ENCODE data around the gene HEATR3. TPM values are rescaled to one million over a fixed set of nuclear protein-coding genes. Genes with fewer than 3 reads are reported as not detected.

HEATR3 gene
- total and polyA plus RNA-seq, 5 donors from 2014 or later = 4.5 to 28.7 (median 5.9) TPM

- Mint-ChIP-seq H3K27ac (no peak overlapping the region), H3K36me3 (peaks cover 38% of the 10 kb centered on the region), H3K9me3 (peaks cover 0 to 1% (median 0%) of the 10 kb centered on the region in 7 donors), H3K27me3 (peaks cover 5% of the 10 kb centered on the region), H3K4me3 (peak overlapping the region; percentile 1 to 96 (median 91)), H3K4me1 (peaks cover 20 to 66% (median 55%) of the 10 kb centered on the region in 4 donors)
- no peaks in the 10 kb centered on the region for H3K27me3 ChIP-seq (ENCODE audit: control insufficient read depth, insufficient read depth, low read length)
- H3K9me3 ChIP-seq (ENCODE audit: control insufficient read depth in 2 of 2, low read length in 2 of 2) = no peaks in the 10 kb centered on the region
- peaks cover 22% of the 10 kb centered on the region for H3K4me1 ChIP-seq (ENCODE audit: control insufficient read depth, insufficient read depth, low read length, poor library complexity, severe bottlenecking)
- no peak overlapping the region for H3K27ac ChIP-seq (ENCODE audit: insufficient read depth, low read length, poor library complexity, severe bottlenecking)
- H3K4me3 ChIP-seq (ENCODE audit: low read depth, low read length) = no peak overlapping the region
- peaks cover 23% of the 10 kb centered on the region for H3K36me3 ChIP-seq (ENCODE audit: control insufficient read depth, insufficient read depth, low read length)
- DNase-seq (no peak), ATAC-seq (ENCODE audit: low read depth in 2 of 2) (no peak)
Measured at GRCh38 chr16:50068550-50068949, 2.8 kb downstream of the HEATR3 start.

- H3K9me3 ChIP-seq (ENCODE audit: control insufficient read depth in 2 of 2, low read length in 2 of 2) = no peaks in the 10 kb centered on the region
- H3K9me3 Mint-ChIP-seq = peaks cover 0 to 1% (median 0%) of the 10 kb centered on the region in 7 donors
- H3K27ac ChIP-seq (ENCODE audit: insufficient read depth, low read length, poor library complexity, severe bottlenecking) = no peak overlapping the region
- peak overlapping the region in 3 of 4 donors; percentile 1 to 94 (median 24) for H3K4me3 Mint-ChIP-seq
- H3K36me3 Mint-ChIP-seq = peaks cover 38% of the 10 kb centered on the region
- DNase-seq (no peak), ATAC-seq (ENCODE audit: low read depth in 2 of 2) (no peak)
- H3K4me3 ChIP-seq (ENCODE audit: low read depth, low read length) = no peak overlapping the region
- peaks cover 5% of the 10 kb centered on the region for H3K27me3 Mint-ChIP-seq
- H3K36me3 ChIP-seq (ENCODE audit: control insufficient read depth, insufficient read depth, low read length) = peaks cover 23% of the 10 kb centered on the region
- H3K4me1 Mint-ChIP-seq = peaks cover 23 to 72% (median 56%) of the 10 kb centered on the region in 4 donors
- H3K27ac Mint-ChIP-seq = peak overlapping the region in 2 of 3 donors; percentile 38 to 41
- no peaks in the 10 kb centered on the region for H3K27me3 ChIP-seq (ENCODE audit: control insufficient read depth, insufficient read depth, low read length)
- H3K4me1 ChIP-seq (ENCODE audit: control insufficient read depth, insufficient read depth, low read length, poor library complexity, severe bottlenecking) = peaks cover 22% of the 10 kb centered on the region
Measured at GRCh38 chr16:50069060-50069459, 3.3 kb downstream of the HEATR3 start.

- H3K4me1 Mint-ChIP-seq = peaks cover 22 to 69% (median 53%) of the 10 kb centered on the region in 4 donors
- Histone ChIP-seq H3K27me3 (ENCODE audit: control insufficient read depth, insufficient read depth, low read length) (no peaks in the 10 kb centered on the region), H3K36me3 (ENCODE audit: control insufficient read depth, insufficient read depth, low read length) (peaks cover 30% of the 10 kb centered on the region), H3K9me3 (ENCODE audit: control insufficient read depth in 2 of 2, low read length in 2 of 2) (no peaks in the 10 kb centered on the region), H3K27ac (ENCODE audit: insufficient read depth, low read length, poor library complexity, severe bottlenecking) (no peak overlapping the region), H3K4me3 (ENCODE audit: low read depth, low read length) (no peak overlapping the region), H3K4me1 (ENCODE audit: control insufficient read depth, insufficient read depth, low read length, poor library complexity, severe bottlenecking) (peaks cover 22% of the 10 kb centered on the region)
- H3K9me3 Mint-ChIP-seq = peaks cover 0 to 2% (median 0%) of the 10 kb centered on the region in 7 donors
- peaks cover 46% of the 10 kb centered on the region for H3K36me3 Mint-ChIP-seq
- no peak overlapping the region for H3K4me3 Mint-ChIP-seq
- DNase-seq (no peak), ATAC-seq (ENCODE audit: low read depth in 2 of 2) (no peak)
- H3K27ac Mint-ChIP-seq = peak overlapping the region in 2 of 3 donors; percentile 28 to 33
- no peaks in the 10 kb centered on the region for H3K27me3 Mint-ChIP-seq
Measured at GRCh38 chr16:50071075-50071671, 5.4 kb downstream of the HEATR3 start.

GRCh38 chr16:50072730-50073129 lies 7.0 kb downstream of the HEATR3 start:
- peaks cover 7% of the 10 kb centered on the region for H3K4me1 ChIP-seq (ENCODE audit: control insufficient read depth, insufficient read depth, low read length, poor library complexity, severe bottlenecking)
- H3K36me3 ChIP-seq (ENCODE audit: control insufficient read depth, insufficient read depth, low read length) = peaks cover 40% of the 10 kb centered on the region
- H3K27me3 ChIP-seq (ENCODE audit: control insufficient read depth, insufficient read depth, low read length) = no peaks in the 10 kb centered on the region
- Mint-ChIP-seq H3K27ac (peak overlapping the region in 2 of 3 donors; percentile 62 to 71), H3K4me3 (no peak overlapping the region), H3K36me3 (peaks cover 45% of the 10 kb centered on the region), H3K27me3 (no peaks in the 10 kb centered on the region), H3K9me3 (peaks cover 0 to 2% (median 0%) of the 10 kb centered on the region in 7 donors), H3K4me1 (peaks cover 19 to 57% (median 43%) of the 10 kb centered on the region in 4 donors)
- H3K4me3 ChIP-seq (ENCODE audit: low read depth, low read length) = no peak overlapping the region
- H3K27ac ChIP-seq (ENCODE audit: insufficient read depth, low read length, poor library complexity, severe bottlenecking) = no peak overlapping the region
- DNase-seq (peak in 1 of 3 donors; percentile 22), ATAC-seq (ENCODE audit: low read depth in 2 of 2) (no peak)
- H3K9me3 ChIP-seq (ENCODE audit: control insufficient read depth in 2 of 2, low read length in 2 of 2) = no peaks in the 10 kb centered on the region

- no peak overlapping the region for H3K4me3 Mint-ChIP-seq
- H3K4me1 Mint-ChIP-seq = peaks cover 5 to 16% (median 10%) of the 10 kb centered on the region in 4 donors
- H3K27me3 ChIP-seq (ENCODE audit: control insufficient read depth, insufficient read depth, low read length) = no peaks in the 10 kb centered on the region
- peak overlapping the region in 1 of 3 donors; percentile 82 for H3K27ac Mint-ChIP-seq
- H3K9me3 ChIP-seq (ENCODE audit: control insufficient read depth in 2 of 2, low read length in 2 of 2) = no peaks in the 10 kb centered on the region
- DNase-seq (no peak), ATAC-seq (ENCODE audit: low read depth in 2 of 2) (no peak)
- no peaks in the 10 kb centered on the region for H3K27me3 Mint-ChIP-seq
- H3K4me3 ChIP-seq (ENCODE audit: low read depth, low read length) = no peak overlapping the region
- H3K4me1 ChIP-seq (ENCODE audit: control insufficient read depth, insufficient read depth, low read length, poor library complexity, severe bottlenecking) = no peaks in the 10 kb centered on the region
- no peak overlapping the region for H3K27ac ChIP-seq (ENCODE audit: insufficient read depth, low read length, poor library complexity, severe bottlenecking)
- H3K36me3 ChIP-seq (ENCODE audit: control insufficient read depth, insufficient read depth, low read length) = peaks cover 54% of the 10 kb centered on the region
- H3K9me3 Mint-ChIP-seq = peaks cover 0 to 2% (median 0%) of the 10 kb centered on the region in 7 donors
- peaks cover 36% of the 10 kb centered on the region for H3K36me3 Mint-ChIP-seq
Measured at GRCh38 chr16:50079397-50080140, 13.8 kb downstream of the HEATR3 start.

- Mint-ChIP-seq H3K27me3 (no peaks in the 10 kb centered on the region), H3K9me3 (no peaks in the 10 kb centered on the region), H3K27ac (no peak overlapping the region), H3K4me1 (peaks cover 0 to 12% (median 6%) of the 10 kb centered on the region in 4 donors), H3K4me3 (no peak overlapping the region), H3K36me3 (peaks cover 45% of the 10 kb centered on the region)
- Histone ChIP-seq H3K4me3 (ENCODE audit: low read depth, low read length) (no peak overlapping the region), H3K4me1 (ENCODE audit: control insufficient read depth, insufficient read depth, low read length, poor library complexity, severe bottlenecking) (no peaks in the 10 kb centered on the region), H3K27me3 (ENCODE audit: control insufficient read depth, insufficient read depth, low read length) (no peaks in the 10 kb centered on the region), H3K36me3 (ENCODE audit: control insufficient read depth, insufficient read depth, low read length) (peaks cover 62% of the 10 kb centered on the region), H3K9me3 (ENCODE audit: control insufficient read depth in 2 of 2, low read length in 2 of 2) (no peaks in the 10 kb centered on the region), H3K27ac (ENCODE audit: insufficient read depth, low read length, poor library complexity, severe bottlenecking) (no peak overlapping the region)
- DNase-seq = no peak
- ATAC-seq (ENCODE audit: low read depth in 2 of 2) = no peak
Measured at GRCh38 chr16:50081428-50082018, 15.8 kb downstream of the HEATR3 start.

- Mint-ChIP-seq H3K27ac (peak overlapping the region in 1 of 3 donors; percentile 49), H3K36me3 (peaks cover 42% of the 10 kb centered on the region), H3K9me3 (no peaks in the 10 kb centered on the region), H3K4me3 (no peak overlapping the region), H3K27me3 (no peaks in the 10 kb centered on the region), H3K4me1 (peaks cover 0 to 9% (median 4%) of the 10 kb centered on the region in 4 donors)
- H3K27ac ChIP-seq (ENCODE audit: insufficient read depth, low read length, poor library complexity, severe bottlenecking) = no peak overlapping the region
- H3K36me3 ChIP-seq (ENCODE audit: control insufficient read depth, insufficient read depth, low read length) = peaks cover 62% of the 10 kb centered on the region
- DNase-seq (no peak), ATAC-seq (ENCODE audit: low read depth in 2 of 2) (no peak)
- no peaks in the 10 kb centered on the region for H3K4me1 ChIP-seq (ENCODE audit: control insufficient read depth, insufficient read depth, low read length, poor library complexity, severe bottlenecking)
- H3K27me3 ChIP-seq (ENCODE audit: control insufficient read depth, insufficient read depth, low read length) = no peaks in the 10 kb centered on the region
- no peak overlapping the region for H3K4me3 ChIP-seq (ENCODE audit: low read depth, low read length)
- no peaks in the 10 kb centered on the region for H3K9me3 ChIP-seq (ENCODE audit: control insufficient read depth in 2 of 2, low read length in 2 of 2)
Measured at GRCh38 chr16:50083996-50084395, 18.2 kb downstream of the HEATR3 start.

Data from CD4-positive, CD25-positive, alpha-beta regulatory T cell (primary cell).